ENCODE results near the gene ULK2. TPM values are rescaled to one million over a fixed set of nuclear protein-coding genes. Genes with fewer than 3 reads are reported as not detected.

Gene ULK2
- 10 to 100 TPM; 10.6 to 12.5 TPM for total RNA-seq

GRCh38 chr17:19867329-19868078, at the start of gene ULK2:
Gene ULK2, minus strand, starts transcription at chr17:19867936. Its CDS starts 519 bp downstream, at chr17:19867417.

GRCh38 chr17:19747829-19748806, 119.6 kb downstream of the ULK2 start, which contains the start of gene ALDH3A1:
Gene ALDH3A1, minus strand, starts transcription at chr17:19748298. Its CDS starts 3,169 bp downstream, at chr17:19745129.

Other genes with a start within 250 kb of the ULK2 start
- 10 to 100 TPM; 22.0 to 22.6 TPM for gene ALDH3A2, start 219.2 kb downstream of the ULK2 start, total RNA-seq
- not detected for gene SLC47A2, start 151.4 kb downstream of the ULK2 start, total RNA-seq
- gene ALDH3A1, start 119.6 kb downstream of the ULK2 start, total RNA-seq, result under 1 TPM; 0.12 to 0.13 TPM
- 10 to 100 TPM; 36.5 to 43.0 TPM for gene AKAP10, start 109.9 kb upstream of the ULK2 start, total RNA-seq
- 1 to 10 TPM; 4.4 to 4.8 TPM for gene SPECC1, start 141.4 kb upstream of the ULK2 start, total RNA-seq